GM18907 (cell line): ENCODE results near the gene DBNDD1.
"Not testable (repeated sequence)": the region's sequence is repeated elsewhere in the genome, so short reads cannot be mapped to it uniquely, and the experiment has no call there.

ENCODE experiments used
- ATAC-seq: cut with Tn5 transposase; IDR thresholded peaks from one replicate; pipeline ENCODE4 v1.9.1; 2021; ENCODE audit warnings: mild to moderate bottlenecking, moderate library complexity; ENCODE audit not compliant: unreplicated experiment

The DBNDD1 gene

DNA sequence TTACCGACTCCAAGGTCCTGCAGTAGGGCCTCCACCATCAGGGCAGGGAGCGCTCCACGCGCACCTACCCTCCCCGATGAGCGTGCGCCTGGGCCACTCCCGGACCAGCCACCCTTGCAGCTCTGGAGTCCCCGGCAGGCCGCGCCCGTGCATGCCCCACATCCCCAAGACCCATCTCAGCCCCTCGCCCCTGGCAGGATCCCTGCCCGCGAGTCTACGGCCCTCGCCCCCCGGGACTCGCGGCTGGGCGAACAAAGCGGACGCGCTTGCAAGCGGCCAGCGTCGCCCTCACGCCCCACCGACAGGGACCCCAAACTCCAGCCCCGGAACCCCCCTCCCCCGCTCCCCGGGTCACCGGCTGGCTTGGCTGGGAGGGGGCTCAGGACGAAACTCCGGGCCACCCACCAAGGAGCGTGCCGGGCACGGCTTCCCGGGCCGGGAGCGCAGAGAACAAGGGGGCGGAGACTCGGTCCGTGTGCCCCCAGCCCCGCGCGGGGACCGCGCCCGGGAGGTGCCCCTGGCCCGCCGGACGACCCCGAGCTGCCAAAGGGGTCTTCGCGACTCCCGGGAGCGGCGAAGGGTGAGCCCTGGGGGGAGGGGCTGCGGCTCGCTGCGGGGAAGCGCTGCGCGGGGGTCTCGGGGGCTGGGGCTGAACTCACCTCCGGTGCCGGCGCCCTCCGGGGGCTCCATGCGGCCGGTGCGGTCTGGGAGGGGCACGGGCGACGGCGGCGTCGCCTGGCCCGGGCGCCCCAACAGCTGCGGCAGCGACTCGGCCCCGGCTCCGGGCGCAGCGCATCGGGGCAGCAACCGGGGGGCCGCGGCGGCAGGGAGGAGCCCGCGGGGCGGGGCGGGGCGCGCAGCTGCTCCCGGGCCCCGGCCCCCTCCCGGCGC, at the start of gene DBNDD1:
Gene DBNDD1 (minus strand): TSS at position 805 of the 891 bp plus-strand sequence. CDS start 115 bp downstream, at position 690.
- ATAC-seq = no peak

GRCh38 chr16:90061437-90061836, 42.2 kb upstream of the DBNDD1 start:
- ATAC-seq = no peak

GRCh38 chr16:90057738-90058173, 38.5 kb upstream of the DBNDD1 start:
- ATAC-seq = no peak

GRCh38 chr16:90056521-90056920, 37.3 kb upstream of the DBNDD1 start:
- not testable (repeated sequence) for ATAC-seq

DNA sequence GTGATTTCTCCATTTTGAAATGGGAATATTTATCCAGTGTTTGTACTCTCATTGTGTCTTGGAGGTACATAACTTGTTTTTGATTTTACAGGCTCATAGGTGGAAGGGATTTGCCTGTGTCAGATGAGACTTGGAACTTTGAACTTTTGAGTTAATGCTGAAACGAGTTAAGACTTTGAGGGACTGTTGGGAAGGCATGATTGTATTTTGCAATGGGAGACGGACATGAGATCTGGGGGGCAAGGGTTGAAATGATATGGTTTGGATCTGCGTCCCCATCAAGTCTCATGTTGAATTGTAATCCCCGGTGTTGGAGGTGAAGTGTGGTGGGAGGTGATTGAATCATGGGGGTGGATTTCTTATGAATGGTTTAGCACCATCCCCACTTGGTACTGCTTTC, 36.1 kb upstream of the DBNDD1 start:
- no peak for ATAC-seq

DNA sequence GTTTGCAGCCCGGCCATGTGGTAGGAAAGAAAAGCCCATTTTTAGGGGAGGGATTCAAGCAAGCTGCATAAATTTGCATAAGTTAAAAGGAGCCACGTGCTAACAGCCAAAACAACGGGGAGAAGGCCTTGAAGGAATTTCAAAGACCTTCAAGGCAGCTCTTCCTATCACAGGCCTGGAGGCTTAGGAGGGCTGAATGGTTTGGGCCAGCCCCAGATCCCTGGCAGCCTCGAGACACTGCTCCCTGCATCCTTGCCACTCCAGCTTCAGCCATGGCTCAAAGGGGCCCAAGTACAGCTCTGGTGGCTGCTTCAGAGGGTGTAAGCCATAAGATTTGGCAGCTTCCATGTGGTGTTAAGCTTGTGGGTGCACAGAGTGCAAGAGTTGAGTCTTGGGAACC, 35.3 kb upstream of the DBNDD1 start:
- no peak for ATAC-seq

GRCh38 chr16:90053902-90054500, 34.7 kb upstream of the DBNDD1 start:
- ATAC-seq = no peak

DNA sequence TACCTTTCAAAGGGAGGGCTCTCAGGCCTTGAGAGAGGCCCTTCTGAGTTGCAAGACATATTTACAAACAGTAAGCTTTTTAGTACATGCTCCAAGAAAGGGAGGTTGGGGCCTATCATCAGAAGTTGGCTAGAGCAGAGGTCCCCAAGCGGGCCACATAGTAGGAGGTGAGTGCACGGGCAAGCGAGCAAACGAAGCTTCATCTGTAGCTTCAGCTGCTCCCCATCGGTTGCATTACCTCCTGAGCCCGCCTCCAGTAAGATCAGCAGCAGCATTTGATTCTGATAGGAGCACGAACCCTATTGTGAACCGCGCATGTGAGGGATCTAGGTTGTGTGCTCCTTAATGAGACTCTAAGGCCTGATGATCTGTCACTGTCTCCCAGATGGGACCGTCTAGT, 31.7 kb upstream of the DBNDD1 start:
- ATAC-seq = no peak

DNA sequence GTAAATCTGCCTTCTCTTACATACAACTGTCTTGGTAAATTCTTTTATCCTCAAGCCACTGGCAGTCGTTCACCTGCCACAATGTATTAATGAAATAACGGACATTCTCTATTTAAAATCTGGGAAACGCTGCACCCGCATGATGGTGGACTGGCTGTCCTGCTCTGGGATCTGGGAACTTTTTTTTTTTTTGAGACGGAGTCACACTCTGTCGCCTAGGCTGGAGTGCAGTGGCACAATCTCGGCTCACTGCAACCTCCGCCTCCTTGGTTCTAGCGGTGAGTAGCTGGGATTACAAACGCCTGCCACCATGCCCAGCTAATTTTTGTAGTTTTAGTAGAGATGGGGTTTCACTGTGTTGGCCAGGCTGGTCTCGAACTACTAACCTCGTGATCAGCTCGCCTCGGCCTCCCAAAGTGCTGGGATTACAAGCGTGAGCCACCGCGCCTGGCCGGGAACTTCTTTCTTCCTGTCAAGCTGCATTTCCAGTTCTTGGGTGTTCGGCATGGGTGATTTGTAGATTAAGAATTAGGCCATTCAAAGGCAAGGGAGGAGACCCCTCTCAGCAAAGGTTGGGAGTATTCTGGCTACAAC, 29.6 kb upstream of the DBNDD1 start:
- ATAC-seq = no peak

DNA sequence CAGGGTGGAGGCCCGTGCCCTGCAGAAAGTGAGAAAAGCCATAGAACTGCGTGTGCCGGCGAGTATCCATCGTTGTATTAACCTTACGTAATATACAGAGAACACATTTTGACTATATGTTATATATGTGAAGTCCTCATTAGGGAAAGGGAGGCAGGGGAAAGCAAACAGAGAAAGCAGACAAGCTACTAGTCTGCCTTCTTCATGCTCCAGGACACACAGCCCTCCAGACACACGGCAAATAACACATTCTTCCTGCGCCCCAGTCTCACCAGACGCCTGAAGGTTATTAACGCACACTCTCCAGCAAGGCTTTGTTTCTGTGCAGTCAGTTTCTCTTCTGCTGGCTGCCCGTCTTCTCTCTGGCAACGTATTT, 29.1 kb upstream of the DBNDD1 start:
- ATAC-seq = no peak

- ATAC-seq = no peak
Measured at GRCh38 chr16:90047714-90048346, 28.6 kb upstream of the DBNDD1 start.

- no peak for ATAC-seq
Measured at GRCh38 chr16:90046971-90047713, 27.9 kb upstream of the DBNDD1 start.

DNA sequence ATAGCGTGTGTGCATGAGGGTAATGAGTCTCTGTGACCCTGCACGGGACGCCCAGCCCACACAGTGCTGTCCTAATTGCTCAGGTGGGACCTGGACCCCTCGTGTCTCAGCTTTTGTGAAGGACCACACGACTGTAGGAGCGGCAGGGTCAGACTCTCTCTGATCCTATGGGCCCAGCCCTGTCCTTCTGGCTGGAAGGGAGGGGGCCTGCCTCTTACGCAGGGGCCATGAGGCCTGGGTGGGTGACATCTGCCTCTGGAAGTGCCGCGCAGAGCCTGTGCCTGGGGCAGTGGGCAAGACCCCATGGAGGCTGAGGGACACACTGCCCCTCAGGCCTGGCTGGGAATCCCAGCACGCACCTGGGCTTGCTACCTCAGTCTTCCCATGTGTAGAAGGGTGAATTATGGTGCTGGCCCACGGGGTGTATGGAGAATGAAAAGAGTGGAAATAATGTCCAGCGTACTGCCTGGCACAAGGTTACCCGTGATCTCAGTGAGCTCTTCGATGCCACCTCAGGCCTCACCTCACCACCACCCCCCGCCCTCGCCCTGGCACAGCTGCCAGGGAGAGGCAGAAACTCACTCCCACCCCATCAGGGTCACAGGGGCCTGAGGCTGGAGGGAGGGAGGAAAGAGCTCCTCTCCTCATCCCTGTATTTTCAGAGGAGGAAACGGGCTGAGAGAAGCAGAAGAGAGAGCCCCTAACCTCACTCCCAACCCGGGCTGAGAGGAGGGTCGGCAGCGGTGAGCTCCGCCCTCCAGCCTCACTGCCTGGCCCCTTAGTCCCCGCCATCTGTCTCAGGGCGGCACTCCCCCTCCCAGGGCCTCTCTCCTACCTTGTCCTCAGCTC, 27.1 kb upstream of the DBNDD1 start:
- no peak for ATAC-seq

- ATAC-seq = no peak
Measured at GRCh38 chr16:90044111-90044551, 24.9 kb upstream of the DBNDD1 start.

DNA sequence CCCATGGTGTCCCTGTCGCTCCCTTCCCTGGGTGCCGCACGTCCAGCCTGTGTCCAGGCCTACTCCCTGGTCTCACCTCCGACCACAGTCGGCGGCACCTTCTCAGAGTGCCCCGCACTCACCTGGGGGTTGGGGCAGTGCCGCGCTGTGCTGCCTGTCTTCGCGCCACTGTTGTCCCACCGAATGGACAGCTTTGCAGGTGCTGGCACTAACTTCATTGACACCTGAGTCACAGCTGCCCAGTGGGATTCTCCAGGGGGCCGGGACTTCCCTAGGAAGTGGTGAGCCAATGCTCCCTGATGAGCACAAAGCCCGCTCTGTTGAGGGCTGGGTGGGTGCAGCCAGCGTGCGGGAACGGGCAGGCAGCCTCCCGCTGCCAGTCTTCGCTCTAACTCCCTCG, 24.3 kb upstream of the DBNDD1 start:
- ATAC-seq = no peak

DNA sequence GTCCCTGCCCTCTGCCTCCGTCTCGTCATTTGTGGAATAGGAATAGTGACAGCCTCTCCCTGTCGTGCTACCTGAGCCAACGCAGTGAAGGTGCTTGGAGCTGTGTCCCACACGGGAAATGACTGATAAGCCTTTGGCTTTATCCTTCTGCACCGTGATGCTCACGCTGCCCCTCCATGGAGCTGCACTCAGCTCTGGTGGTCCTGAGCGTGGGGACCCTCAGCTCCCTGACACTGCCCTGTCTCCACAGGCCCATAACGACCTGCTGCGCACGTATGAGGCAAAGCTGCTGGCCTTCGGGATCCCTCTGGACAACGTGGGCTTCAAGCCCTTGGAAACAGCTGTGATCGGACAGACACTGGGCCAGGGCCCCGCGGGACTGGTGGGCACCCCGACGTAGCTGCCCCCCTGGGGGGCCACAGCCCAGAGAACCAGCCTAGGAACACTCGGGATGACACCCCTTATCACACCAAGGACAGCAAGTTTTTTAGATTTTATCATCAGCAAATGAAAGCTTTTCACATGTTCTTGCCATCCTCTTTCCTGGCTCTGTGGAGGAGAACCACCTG, 23.8 kb upstream of the DBNDD1 start:
- no peak for ATAC-seq

DNA sequence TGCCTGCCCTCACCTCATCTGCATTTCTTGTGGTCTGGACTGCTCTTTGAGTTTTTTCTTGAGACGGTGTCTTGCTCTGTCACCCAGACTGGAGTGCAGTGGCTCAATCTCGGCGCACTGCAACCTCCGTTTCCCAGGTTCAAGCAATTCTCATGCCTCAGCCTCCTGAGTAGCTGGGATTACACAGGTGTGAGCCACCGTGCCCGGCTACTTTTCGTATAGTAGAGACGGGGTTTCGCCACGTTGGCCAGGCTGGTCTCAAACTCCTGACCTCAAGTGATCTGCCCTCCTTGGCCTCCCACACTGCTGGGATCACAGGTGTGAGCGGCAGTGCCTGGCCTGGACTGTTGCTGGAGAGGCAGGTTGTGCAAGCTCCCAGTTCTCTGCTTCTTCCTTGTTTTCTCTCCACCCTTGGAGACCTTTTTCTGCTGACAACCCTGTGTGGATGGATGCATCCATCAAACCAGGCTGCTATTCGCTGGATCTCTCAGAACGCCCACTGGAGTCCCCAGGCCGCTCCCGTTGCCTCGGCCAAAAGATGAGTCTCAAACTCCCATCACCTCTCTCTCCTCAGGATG, 22.7 kb upstream of the DBNDD1 start:
- ATAC-seq = no peak

GRCh38 chr16:90040152-90041023, 21.1 kb upstream of the DBNDD1 start:
- no peak for ATAC-seq
